B cell (primary cell): ENCODE data around the gene ZC3H12C. TPM values are rescaled to one million over a fixed set of nuclear protein-coding genes. Genes with fewer than 3 reads are reported as not detected.

Experiments used
- ATAC-seq: fragments of 200-7000 bp; cut with Tn5 transposase; one replicate; pipeline ENCODE4 v1.10.0; 2021; ENCODE audit warnings: low read depth, mild to moderate bottlenecking, moderate number of reproducible peaks, moderate library complexity
- CTCF ChIA-PET: fragments of 350-600 bp; sonication (Branson Sonifier 250); formaldehyde crosslinking; loops from one replicate; lab custom pipeline; 2021; ENCODE audit warnings: antibody characterized with exemption, inconsistent platforms; lab: Charles Lee
- POLR2A ChIA-PET: fragments of 350-600 bp; sonication (Branson Sonifier 250); formaldehyde crosslinking; loops from one replicate; lab custom pipeline; 2021; ENCODE audit warnings: antibody characterized with exemption; lab: Charles Lee
- DNase-seq: peaks from one replicate; pipeline ENCODE4 v3.0.0; 2013
- H2AFZ ChIP-seq: 2 replicates; pipeline ENCODE4 v1.6.1; 2012; ENCODE audit warnings: mild to moderate bottlenecking, low read depth, low read length; ENCODE audit not compliant: insufficient read depth, poor library complexity, severe bottlenecking
- H3K27ac ChIP-seq, 2 donors: 1 replicate in 1 of 2; 2 replicates in 1 of 2; pipeline ENCODE4 v1.5.1; 2012 to 2013; ENCODE audit warnings: low read length in 2 of 2, mild to moderate bottlenecking in 2 of 2, moderate library complexity in 1 of 2
- H3K27me3 ChIP-seq, 4 experiments: fragments of 200-600 bp in 1 of 4; sonication (generic) in 1 of 4; replicated peaks in 1 of 4; 1 replicate in 2 of 4; 2 replicates in 2 of 4; pipeline versions ENCODE4 v1.6.1 to v1.7.0; 2013 to 2016; ENCODE audit warnings: low read length in 3 of 4, mild to moderate bottlenecking in 2 of 4, mixed read lengths in 1 of 4, moderate library complexity in 1 of 4; ENCODE audit not compliant: insufficient read depth in 4 of 4, control insufficient read depth in 3 of 4; ENCODE audit errors: control extremely low read depth in 1 of 4
- H3K36me3 ChIP-seq, 2 experiments: replicated peaks in 1 of 2; 1 replicate in 1 of 2; 2 replicates in 1 of 2; pipeline versions ENCODE4 v1.6.1 to v1.7.1; 2013; ENCODE audit warnings: low read length in 1 of 2; ENCODE audit not compliant: insufficient read depth in 2 of 2, control insufficient read depth in 1 of 2; ENCODE audit errors: control extremely low read depth in 1 of 2, extremely low read depth in 1 of 2
- H3K4me1 ChIP-seq, 2 donors: fragments of 200-600 bp in 1 of 2; sonication (generic) in 1 of 2; 1 replicate in 1 of 2; 2 replicates in 1 of 2; pipeline versions ENCODE4 v1.5.1 to v1.6.1; 2013 to 2017; ENCODE audit warnings: low read length in 2 of 2; ENCODE audit not compliant: control insufficient read depth in 2 of 2, insufficient read depth in 2 of 2
- H3K4me2 ChIP-seq: replicated peaks from 2 replicates; pipeline ENCODE3; 2012; ENCODE audit warnings: mild to moderate bottlenecking, low read depth, low read length; ENCODE audit not compliant: poor library complexity, severe bottlenecking
- H3K4me3 ChIP-seq, 5 experiments: fragments of 200-600 bp in 1 of 5; sonication (generic) in 1 of 5; 1 replicate in 3 of 5; 2 replicates in 2 of 5; pipeline versions ENCODE4 v1.5.1 to v1.7.0; 2011 to 2016; ENCODE audit warnings: low read length in 4 of 5, mild to moderate bottlenecking in 4 of 5, low read depth in 2 of 5, control low read depth in 1 of 5, moderate library complexity in 1 of 5; ENCODE audit not compliant: insufficient read depth in 1 of 5; ENCODE audit errors: control extremely low read depth in 1 of 5, extremely low read depth in 1 of 5
- H3K79me2 ChIP-seq: fragments of 200-600 bp; sonication (generic); one replicate; pipeline ENCODE4 v1.6.0; 2016; ENCODE audit warnings: low read length; ENCODE audit not compliant: control insufficient read depth, insufficient read depth
- H3K9ac ChIP-seq: fragments of 200-600 bp; sonication (generic); 2 replicates; pipeline ENCODE4 v1.6.1; 2017; ENCODE audit warnings: mild to moderate bottlenecking, low read length, moderate library complexity
- H3K9me3 ChIP-seq, 3 donors: one replicate each; pipeline versions ENCODE4 v1.6.1 to v1.7.1; 2013; ENCODE audit warnings: low read length in 2 of 3; ENCODE audit not compliant: control insufficient read depth in 2 of 3, insufficient read depth in 1 of 3; ENCODE audit errors: control extremely low read depth in 1 of 3
- H4K20me1 ChIP-seq: 2 replicates; pipeline ENCODE4 v1.6.0; 2012; ENCODE audit warnings: mild to moderate bottlenecking, low read length; ENCODE audit not compliant: insufficient read depth, control insufficient read depth, poor library complexity, severe bottlenecking
- H3K27ac Mint-ChIP-seq: one replicate; pipeline ENCODE4 v1.8.0; 2021; ENCODE audit warnings: mixed read lengths
- H3K27me3 Mint-ChIP-seq: one replicate; pipeline ENCODE4 v1.8.0; 2021; ENCODE audit warnings: mixed read lengths
- H3K4me1 Mint-ChIP-seq: one replicate; pipeline ENCODE4 v1.8.0; 2021; ENCODE audit warnings: mixed read lengths
- H3K4me3 Mint-ChIP-seq: one replicate; pipeline ENCODE4 v1.8.0; 2021; ENCODE audit warnings: mixed read lengths
- H3K9me3 Mint-ChIP-seq: one replicate; pipeline ENCODE4 v1.8.0; 2022; ENCODE audit warnings: mixed read lengths; ENCODE audit not compliant: insufficient read depth
- CTCF ChIP-seq: fragments of 200-600 bp; IDR thresholded peaks from one replicate; pipeline ENCODE4 v1.8.0; 2022; ENCODE audit warnings: antibody characterized with exemption, mild to moderate bottlenecking
- EZH2 ChIP-seq: IDR thresholded peaks from 2 replicates; pipeline ENCODE4 v1.6.1; 2012; ENCODE audit warnings: borderline replicate concordance, low read depth, mild to moderate bottlenecking, moderate library complexity, low read length; ENCODE audit not compliant: insufficient read depth, poor library complexity, severe bottlenecking
- WGBS: methylation state at CpG from one replicate; pipeline ENCODE4 v1.1.5; 2013; ENCODE audit warnings: missing lambda C conversion rate; ENCODE audit not compliant: insufficient coverage; 5-methylcytosine and 5-hydroxymethylcytosine counted together
- intact Hi-C: fragments of 100-400 bp; cut with micrococcal nuclease; formaldehyde crosslinking; loops from one replicate; pipeline ENCODE4 v1.10.0; 2022
- polyA plus RNA-seq: library from polyadenylated mRNA; depleted of rRNA; stranded (reverse); fragments of >200 nt; gene quantifications from 2 replicates; pipeline ENCODE4 v1.2.3, GENCODE V29; 2012
- total RNA-seq, 2 donors: library from RNA; stranded (reverse); fragments of 120-200 nt in 1 of 2; gene quantifications; 1 replicate in 1 of 2; 2 replicates in 1 of 2; pipeline versions ENCODE4 v1.2.3 to v1.2.4, GENCODE V29; 2013 to 2022

Gene ZC3H12C
- total and polyA plus RNA-seq, 2 donors (not counting 1 experiment from before 2014, with no cell fraction given), result 0.01 to 0.10 TPM

GRCh38 chr11:110074499-110074898 is 18.7 kb upstream of the ZC3H12C start:
- H3K4me3 ChIP-seq, result no peak overlapping the region
- TF ChIP-seq CTCF, result no peak
- no peak for TF ChIP-seq EZH2
- no peak overlapping the region for H3K4me3 Mint-ChIP-seq
- POLR2A ChIA-PET, result no interaction called here
- H3K9me3 ChIP-seq, result peaks cover 0 to 5% (median 3%) of the 10 kb centered on the region in 3 donors
- no peak overlapping the region for H2AFZ ChIP-seq
- no CpG with 5 or more reads among the region's 7 CpGs for WGBS
- no peaks in the 10 kb centered on the region for H3K4me1 Mint-ChIP-seq
- H3K36me3 ChIP-seq, result no peaks in the 10 kb centered on the region
- intact Hi-C loops, result no loop called here
- no peaks in the 10 kb centered on the region for H4K20me1 ChIP-seq
- DNase-seq (no peak), ATAC-seq (no peak)
- peaks cover 0 to 20% (median 10%) of the 10 kb centered on the region in 4 experiments for H3K27me3 ChIP-seq
- H3K27me3 Mint-ChIP-seq, result peaks cover 56% of the 10 kb centered on the region
- no peaks in the 10 kb centered on the region for H3K79me2 ChIP-seq
- H3K9ac ChIP-seq, result no peak overlapping the region
- no peak overlapping the region for H3K4me2 ChIP-seq
- no peak overlapping the region for H3K27ac ChIP-seq
- H3K4me1 ChIP-seq, result no peaks in the 10 kb centered on the region
- CTCF ChIA-PET, result no interaction called here
- H3K27ac Mint-ChIP-seq, result no peak overlapping the region
- peaks cover 2% of the 10 kb centered on the region for H3K9me3 Mint-ChIP-seq

GRCh38 chr11:110075105-110075846 is 17.9 kb upstream of the ZC3H12C start:
- H3K4me3 Mint-ChIP-seq, result no peak overlapping the region
- ATAC-seq (no peak), DNase-seq (no peak)
- H3K4me1 ChIP-seq, result no peaks in the 10 kb centered on the region
- ChIA-PET POLR2A (no interaction called here), CTCF (no interaction called here)
- WGBS, result 66% methylated on average over 4 of the region's 12 CpGs
- peaks cover 0 to 14% (median 10%) of the 10 kb centered on the region in 4 experiments for H3K27me3 ChIP-seq
- no peaks in the 10 kb centered on the region for H3K4me1 Mint-ChIP-seq
- H3K9me3 Mint-ChIP-seq, result peaks cover 2% of the 10 kb centered on the region
- no peak overlapping the region for H3K4me3 ChIP-seq
- intact Hi-C loops, result no loop called here
- TF ChIP-seq EZH2 (no peak), CTCF (no peak)
- no peak overlapping the region for H3K9ac ChIP-seq
- no peaks in the 10 kb centered on the region for H4K20me1 ChIP-seq
- H3K27me3 Mint-ChIP-seq, result peaks cover 54% of the 10 kb centered on the region
- peaks cover 0 to 5% (median 3%) of the 10 kb centered on the region in 3 donors for H3K9me3 ChIP-seq
- no peak overlapping the region for H3K27ac ChIP-seq
- no peaks in the 10 kb centered on the region for H3K79me2 ChIP-seq
- H3K4me2 ChIP-seq, result no peak overlapping the region
- no peaks in the 10 kb centered on the region for H3K36me3 ChIP-seq
- H2AFZ ChIP-seq, result no peak overlapping the region
- no peak overlapping the region for H3K27ac Mint-ChIP-seq
